Embryonic facial prominence (tissue), 1 donor: Measurements from ENCODE around the gene RNPC3.
"Not testable (repeated sequence)": the region's sequence is repeated elsewhere in the genome, so short reads cannot be mapped to it uniquely, and the experiment has no call there.

Source experiments
- DNase-seq: peaks from one replicate; pipeline ENCODE4 v3.0.0-alpha.2; 2016; ENCODE audit errors: extremely low spot score

The RNPC3 gene

GRCh38 chr1:103561124-103561523, 35.6 kb downstream of the RNPC3 start:
- DNase-seq = not testable (repeated sequence)

DNA sequence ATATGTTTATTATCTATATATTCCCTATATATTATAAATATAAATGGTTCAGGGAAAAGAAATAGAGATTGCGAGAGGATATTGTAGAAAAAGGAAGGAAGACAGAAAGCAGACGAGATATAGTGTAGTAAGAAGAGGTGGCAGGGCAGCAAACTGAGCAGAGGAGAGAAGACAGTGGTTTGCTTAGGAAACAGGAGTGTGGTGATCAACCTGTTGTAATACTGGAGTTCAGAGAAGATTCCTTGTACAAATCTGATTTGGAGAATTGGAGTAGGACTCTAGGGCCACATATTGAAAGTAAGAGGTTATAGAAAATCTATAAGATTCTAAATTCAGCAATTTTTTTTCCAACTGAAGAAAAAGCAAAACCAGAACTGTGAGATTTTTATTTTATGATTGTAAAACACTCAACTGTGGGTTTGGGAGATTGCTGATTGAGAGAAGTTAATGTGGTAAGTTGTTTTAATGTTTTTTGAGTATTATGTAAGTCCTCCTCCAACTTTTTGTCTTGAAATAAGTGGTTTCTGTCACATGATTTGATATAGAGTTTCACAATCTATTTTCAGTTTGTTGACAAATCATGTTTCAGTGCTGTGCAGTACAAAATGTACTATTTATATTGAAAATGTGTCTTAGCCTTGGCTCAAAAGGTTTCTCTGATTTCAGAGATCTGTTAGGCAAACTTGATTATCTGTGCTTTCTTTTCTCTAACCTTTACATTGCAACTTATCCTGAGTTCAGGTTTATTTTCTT, 36.3 kb downstream of the RNPC3 start:
- DNase-seq = no peak

GRCh38 chr1:103563056-103563455, 37.6 kb downstream of the RNPC3 start:
- no peak for DNase-seq

DNA sequence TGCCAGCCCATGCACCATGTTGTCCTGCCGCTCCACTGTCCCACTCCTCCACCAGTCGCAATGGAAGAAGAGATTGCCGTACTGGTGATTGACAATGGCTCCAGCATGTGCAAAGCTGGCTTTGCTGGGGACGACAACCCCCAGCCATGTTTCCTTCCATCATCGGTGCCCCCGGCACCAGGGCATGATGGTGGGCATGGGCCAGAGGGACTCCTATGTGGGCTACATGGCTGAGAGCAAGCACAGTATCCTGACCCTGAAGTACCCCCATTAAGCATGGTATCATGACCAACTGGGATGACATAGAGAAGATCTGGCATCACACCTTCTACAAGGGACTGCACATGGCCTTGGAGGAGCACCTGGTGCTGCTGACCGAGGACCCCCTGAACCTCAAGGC, 44.0 kb downstream of the RNPC3 start:
- no peak for DNase-seq

DNA sequence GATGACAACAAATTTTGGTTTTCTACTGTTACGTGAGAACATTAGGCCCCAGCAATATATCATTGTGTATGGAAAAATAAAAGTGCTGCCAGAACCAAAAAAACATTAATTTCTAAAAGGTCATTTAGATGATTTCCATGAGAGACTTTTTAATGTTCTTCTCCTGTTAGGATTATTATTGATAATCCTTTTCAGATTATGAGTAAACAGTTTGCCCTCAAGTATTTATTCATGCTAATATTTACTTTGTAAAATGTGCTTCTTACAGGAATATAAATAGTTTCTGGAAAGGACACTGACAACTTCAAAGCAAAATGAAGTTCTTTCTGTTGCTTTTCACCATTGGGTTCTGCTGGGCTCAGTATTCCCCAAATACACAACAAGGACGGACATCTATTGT, 45.8 kb downstream of the RNPC3 start, which contains the start of gene AMY2B:
TSS of gene AMY2B (plus strand) at position 301 of the 400 bp plus-strand sequence. CDS start at position 315, 14 bp downstream.
- not testable (repeated sequence) for DNase-seq

GRCh38 chr1:103576065-103576464, 50.6 kb downstream of the RNPC3 start:
- DNase-seq = no peak

DNA sequence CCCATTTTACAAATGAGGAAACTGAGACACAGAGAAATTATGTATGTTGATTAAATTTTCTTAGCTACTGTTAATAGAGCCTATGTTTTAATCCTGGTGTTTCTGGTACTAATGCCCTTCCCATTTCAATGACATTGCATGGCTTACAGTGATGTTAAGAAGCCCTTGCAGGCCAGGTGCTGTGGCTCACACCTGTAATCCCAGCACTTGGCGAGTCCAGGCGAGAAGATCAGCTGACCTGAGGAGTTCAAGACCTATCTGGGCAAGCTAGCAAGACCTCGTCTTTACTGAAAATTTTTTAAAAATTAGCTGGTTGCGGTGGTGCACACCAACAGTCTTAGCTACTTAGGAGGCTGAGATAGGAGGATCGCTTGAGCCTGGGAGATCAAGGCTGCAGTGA, 51.3 kb downstream of the RNPC3 start:
- not testable (repeated sequence) for DNase-seq

GRCh38 chr1:103582464-103582863, 57.0 kb downstream of the RNPC3 start:
- no peak for DNase-seq

- DNase-seq = no peak
These were observed 58.4 kb downstream of the RNPC3 start for GRCh38 chr1:103583887-103584286.

DNA sequence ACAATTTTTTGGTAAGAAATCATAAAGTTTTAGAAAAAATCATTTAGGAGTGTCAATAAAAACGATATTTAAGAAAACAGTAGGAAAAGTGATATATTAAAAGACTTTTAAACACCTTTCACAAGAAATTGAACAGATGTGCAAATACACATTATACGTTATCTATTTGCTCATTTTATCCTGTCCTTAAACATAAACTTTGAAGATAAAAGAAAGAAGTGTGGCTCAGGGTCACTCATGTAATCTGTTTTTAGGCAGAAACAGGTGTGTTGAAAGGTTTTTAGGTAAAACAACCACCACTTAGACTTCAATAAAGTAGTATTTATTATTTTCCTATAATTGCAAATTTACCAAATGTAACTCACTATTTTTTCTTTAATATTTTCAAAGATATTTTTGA, 59.0 kb downstream of the RNPC3 start:
- DNase-seq = no peak

GRCh38 chr1:103602740-103603139, 77.2 kb downstream of the RNPC3 start:
- not testable (repeated sequence) for DNase-seq
